ENCODE data around the gene SLC38A5. TPM values are rescaled to one million over a fixed set of nuclear protein-coding genes. Genes with fewer than 3 reads are reported as not detected.

Gene SLC38A5
- total RNA-seq, 1 donor from 2014 or later = 2.2 TPM

DNA sequence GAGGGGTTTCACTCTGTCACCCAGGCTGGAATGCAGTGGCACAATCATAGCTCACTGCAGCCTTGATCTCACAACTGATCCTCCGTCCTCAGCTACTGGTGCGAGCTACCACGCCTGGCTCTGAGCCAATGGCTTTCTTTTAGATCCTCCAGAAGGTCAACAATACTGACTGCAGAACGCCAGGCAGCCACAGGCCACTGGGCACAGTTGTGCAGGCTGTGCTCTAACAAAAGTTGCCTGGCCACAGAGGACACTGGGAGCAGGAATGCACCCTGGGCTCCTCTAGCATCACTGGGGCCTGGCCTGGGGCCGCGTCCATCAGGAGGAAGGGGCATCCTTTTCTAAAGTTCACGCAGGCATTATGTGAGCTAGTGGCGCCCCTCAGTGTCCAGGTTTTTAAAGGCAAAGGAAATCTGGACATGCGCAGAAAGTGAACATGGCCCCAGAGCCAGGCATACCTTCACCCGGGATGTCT is 23.9 kb upstream of the SLC38A5 start:
- DNase-seq (ENCODE audit: low spot score) = no peak

DNA sequence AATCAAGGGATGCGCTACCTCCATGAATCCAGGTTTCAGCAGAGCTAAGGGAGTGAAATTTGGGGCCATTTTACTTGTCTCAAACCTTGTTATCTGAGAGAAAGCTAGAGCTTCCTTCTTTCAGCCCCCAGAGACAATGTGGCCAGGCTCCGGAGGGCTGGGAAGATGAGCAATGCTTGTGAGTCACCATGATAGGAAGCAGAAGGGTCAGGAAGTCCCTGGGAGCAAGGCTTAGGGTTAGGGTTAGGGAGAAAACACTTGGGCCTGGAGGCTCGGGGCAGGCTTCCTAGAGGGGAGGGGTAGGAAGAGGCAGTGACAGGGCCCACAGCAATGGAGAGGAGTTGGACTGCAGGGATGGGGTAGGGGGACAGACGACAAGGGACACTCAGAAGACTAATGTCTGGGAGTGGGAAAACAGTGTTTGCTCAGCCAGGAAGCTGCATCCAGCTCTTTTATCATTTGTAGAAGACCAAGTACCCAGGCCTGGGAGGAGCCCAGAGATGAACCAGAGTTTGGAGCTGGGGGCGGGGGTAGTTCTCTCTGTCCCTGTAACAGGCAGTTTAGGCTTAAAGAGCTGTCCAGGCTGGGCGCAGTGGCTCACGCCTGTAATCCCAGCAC is 22.3 kb upstream of the SLC38A5 start:
- intact Hi-C loops (cut with DNase I) = no loop called here
- DNase-seq (ENCODE audit: low spot score) = no peak

More for the DNA sequence above, 23.9 kb upstream of the SLC38A5 start:
- intact Hi-C loops (cut with DNase I) = no loop called here

DNA sequence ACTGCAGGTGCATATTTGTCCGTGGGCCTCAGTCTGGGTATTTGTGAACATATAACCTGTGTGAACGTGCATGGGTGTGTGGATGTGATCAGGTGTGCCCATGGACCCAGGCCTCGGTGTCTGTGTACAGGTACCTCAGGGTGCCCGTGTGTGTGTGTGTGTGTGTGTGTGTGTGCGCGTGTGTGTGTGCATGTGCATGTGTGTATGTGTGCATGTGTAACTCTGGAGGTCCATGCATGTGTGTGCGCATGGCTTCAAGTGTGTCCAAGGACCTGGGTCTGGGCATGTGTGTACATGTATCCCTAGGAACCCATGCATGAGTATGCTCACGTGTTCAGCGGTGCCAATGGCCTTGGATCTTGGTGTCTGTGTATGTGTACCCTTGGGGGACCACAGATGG is 21.7 kb upstream of the SLC38A5 start:
- intact Hi-C loops (cut with DNase I) = no loop called here
- DNase-seq (ENCODE audit: low spot score) = no peak

DNA sequence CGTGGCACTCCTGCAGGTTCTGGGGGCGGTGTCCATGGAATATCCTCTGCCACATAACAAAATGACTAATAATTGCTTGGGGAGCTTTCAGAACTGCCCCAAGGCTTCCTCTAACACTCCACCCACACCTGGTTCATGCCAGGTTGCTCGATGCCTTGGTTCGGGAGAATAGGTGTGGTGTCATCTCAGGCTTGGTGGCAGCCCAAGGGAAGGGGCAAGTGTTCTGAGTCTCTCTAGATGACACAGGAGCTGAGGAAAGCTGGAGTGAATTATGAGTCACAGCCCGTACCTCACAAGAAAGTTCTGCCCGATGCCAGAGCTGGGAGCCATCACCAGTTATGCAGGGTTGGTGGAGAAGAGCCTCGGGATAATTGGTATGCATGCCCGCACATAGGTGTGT is 20.6 kb upstream of the SLC38A5 start:
- DNase-seq (ENCODE audit: low spot score) = no peak

DNA sequence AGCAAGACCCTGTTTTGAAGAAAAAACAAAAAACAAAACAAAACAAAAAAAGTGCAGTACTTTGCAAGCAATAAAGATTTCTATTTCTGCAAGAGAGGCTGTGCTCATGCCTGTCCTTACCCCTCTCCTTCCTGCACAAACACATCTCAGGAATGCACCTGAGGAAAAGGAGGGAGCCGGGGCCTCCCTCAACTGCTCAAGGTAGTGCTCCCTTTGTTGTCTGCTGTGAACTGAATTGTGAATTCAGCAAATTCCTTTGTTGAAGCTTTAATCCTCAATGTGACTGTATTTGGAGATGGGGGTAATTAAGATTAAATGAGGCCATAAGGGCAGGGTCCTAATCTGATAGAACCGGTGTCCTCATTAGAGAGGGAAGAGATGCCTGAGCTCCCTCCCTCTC is 19.8 kb upstream of the SLC38A5 start:
- no peak for DNase-seq (ENCODE audit: low spot score)
- intact Hi-C loops (cut with DNase I) = no loop called here

More for the DNA sequence above, 20.6 kb upstream of the SLC38A5 start:
- intact Hi-C loops (cut with DNase I) = no loop called here

DNA sequence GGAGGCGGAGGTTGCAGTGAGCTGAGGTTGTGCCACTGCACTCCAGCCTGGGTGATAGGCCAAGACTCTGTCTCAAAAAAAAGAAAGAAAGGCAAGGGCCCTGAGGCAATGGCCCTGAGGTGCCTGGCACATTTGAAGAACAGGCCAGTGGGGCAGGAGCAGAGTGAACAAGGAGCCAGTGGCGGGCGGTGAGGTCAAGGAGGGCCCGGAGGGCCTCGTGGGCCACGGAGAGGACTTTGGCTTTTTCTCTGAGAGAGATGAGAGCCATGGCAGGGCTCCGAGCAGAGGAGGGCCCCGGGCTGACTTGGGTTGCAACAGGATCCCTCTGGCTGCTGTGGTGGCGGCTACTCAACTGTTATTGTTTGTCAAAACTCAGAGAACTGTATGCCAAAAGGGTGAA is 19.2 kb upstream of the SLC38A5 start:
- intact Hi-C loops (cut with DNase I) = no loop called here
- DNase-seq (ENCODE audit: low spot score) = no peak

DNA sequence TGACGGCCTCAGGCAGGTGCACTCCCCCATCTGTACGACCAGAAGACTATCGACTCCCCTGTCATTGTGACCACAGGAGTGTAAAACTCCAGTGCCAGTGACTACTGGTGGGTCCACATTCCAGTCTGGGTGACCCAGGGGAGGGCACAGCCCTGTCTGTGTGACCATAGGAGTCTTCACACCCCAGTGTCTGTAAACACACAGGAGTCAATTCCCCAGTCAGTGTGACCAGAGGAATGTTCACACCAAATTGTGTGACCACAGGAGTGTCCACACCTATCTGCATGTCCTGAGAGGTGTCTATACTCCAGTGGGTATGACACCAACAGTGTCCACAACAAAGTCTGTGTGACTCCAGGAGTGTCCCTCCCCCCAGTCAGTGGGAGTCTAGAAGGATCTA is 18.0 kb upstream of the SLC38A5 start:
- intact Hi-C loops (cut with DNase I) = no loop called here
- DNase-seq (ENCODE audit: low spot score) = no peak

DNA sequence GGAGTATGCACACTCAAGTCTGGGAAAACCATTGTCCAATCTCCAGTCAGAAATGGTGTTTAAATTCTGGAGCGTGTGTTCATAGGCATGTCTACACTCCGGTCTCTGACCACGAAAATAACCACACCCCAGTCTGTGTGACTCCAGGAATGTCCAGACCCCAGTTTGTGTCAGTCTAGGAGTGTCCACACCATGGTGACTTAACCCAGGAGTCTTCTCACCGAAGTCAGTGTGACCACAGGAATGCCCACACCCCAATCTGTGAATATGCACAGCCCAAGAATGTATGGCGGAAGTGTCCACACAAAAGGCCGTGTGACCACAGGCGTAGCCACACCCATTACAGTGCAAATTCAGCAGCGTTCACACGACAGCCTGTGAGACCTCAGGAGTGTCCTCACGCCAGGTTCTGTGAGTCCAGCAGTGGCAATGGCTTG is 17.3 kb upstream of the SLC38A5 start:
- DNase-seq (ENCODE audit: low spot score) = no peak
- intact Hi-C loops (cut with DNase I) = no loop called here

DNA sequence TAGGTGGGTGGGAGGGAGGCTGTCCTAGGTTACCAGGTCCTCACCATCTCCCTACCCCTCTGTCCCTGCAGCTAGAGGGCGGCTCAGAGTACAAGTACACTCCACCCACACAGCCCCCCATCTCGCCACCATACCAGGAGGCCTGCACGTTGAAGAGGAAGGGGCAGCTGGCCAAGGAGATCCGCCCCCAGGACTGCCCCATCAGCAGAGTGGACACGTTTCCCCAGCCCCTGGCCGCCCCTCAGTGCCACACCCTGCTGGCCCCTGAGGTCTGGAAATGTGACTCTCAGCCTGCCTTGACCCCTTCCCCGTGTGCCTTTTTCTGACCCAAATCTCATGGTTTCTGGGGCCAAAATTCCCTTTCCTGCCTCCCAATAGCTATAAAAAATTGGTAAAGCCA is 12.5 kb upstream of the SLC38A5 start:
- DNase-seq (ENCODE audit: low spot score) = no peak
- intact Hi-C loops (cut with DNase I) = no loop called here

DNA sequence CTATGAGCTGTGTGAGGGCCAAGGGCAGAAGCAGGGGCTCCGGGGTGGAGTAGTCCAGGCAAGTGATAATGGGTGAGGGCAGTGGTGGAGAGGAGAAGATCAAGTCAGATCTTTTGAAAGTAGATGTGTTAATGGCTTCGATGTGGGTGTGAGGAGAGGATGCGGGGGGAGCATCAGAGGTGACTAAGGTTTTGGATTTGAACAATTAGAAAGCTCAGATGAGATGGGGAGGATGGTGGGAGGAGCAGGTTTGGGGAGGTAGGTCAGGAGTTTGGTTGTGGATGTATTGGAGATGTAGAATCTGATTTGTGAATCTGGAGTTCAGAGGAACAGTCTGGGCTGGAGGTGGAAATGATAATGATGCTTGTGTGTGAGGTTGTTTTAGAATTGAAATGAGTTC is 10.5 kb upstream of the SLC38A5 start:
- DNase-seq (ENCODE audit: low spot score) = no peak
- intact Hi-C loops (cut with DNase I) = no loop called here

DNA sequence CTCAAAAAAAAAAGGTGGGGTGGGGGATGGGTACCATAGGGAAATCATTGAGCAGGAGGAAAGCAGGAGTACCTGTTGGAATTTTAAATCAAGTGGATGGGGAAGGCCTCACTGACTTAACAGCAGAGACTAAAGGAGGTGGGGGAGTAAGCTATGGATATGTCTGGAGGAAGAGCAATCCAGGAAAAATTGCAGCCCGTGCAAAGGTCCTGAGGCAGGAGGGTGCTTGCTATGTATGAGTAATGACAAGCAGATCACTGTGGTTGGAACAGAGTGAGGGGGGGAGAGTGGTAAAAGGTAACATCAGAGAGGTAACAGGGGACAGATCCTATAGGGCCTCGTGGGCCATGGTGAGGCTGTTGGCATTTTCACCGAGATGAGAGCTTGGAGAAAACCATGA is 10.1 kb upstream of the SLC38A5 start:
- intact Hi-C loops (cut with DNase I) = no loop called here

DNA sequence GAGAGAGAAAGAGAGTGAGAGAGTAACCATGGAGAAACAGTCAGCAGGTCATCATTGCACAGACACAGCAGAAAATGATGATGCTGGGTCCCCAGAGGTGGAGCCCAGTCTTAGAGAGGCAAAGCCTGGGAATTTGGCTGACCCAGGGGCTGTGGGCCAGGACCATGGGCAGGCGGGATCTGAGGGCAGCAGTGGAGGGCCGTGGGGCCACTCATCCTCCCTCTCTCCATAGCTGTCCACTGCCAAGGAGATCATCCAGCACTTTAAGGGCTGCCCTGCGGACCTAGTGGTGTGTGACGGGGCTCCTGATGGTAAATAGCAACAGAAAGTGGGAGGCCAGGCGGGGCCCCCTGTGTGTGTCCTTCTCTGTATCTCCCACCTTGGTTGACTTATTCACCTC is 8.7 kb upstream of the SLC38A5 start:
- intact Hi-C loops (cut with DNase I) = loop anchor here (10.0 kb wide), 2 partner anchors 394 to 644 kb away; partner anchors contain the start of gene ZNF81
- DNase-seq (ENCODE audit: low spot score) = no peak

More for the DNA sequence above, 10.1 kb upstream of the SLC38A5 start:
- no peak for DNase-seq (ENCODE audit: low spot score)

DNA sequence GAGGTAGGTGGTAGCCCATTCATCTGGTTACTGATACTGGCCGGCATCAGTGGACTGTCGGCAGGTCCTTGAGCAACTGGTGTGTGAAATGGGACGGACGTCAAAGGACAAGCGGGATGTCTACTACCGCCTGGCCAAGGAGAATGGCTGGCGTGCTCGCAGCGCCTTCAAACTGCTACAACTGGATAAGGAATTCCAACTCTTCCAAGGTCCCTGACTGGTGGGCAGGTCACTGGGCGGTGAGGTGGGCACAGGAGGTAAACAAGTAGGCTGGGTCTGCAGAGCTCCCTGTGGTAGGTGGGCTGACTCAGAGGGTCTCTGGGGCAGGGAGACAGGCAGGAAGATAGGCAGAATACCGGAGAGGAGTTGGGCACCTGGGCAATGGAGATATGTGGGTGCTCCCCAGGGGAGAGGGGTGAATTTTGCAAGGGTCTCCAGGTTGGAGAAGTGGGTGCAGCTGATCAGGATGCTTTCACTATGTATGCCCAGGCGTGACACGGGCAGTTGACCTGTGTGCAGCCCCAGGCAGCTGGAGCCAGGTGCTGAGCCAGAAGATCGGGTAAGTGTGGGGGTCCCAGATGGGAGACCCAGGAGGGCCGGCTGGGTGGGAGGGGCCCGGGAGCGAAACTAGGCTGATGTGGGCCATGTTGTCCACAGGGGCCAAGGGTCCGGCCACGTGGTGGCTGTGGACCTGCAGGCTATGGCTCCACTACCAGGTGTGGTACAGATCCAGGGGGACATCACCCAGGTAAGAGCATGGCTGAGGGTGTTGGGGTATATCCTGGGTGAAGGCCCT is 8.1 kb upstream of the SLC38A5 start:
- intact Hi-C loops (cut with DNase I) = loop anchor here (10.0 kb wide), 2 partner anchors 393 to 643 kb away; partner anchors contain the start of gene ZNF81
- no peak for DNase-seq (ENCODE audit: low spot score)

DNA sequence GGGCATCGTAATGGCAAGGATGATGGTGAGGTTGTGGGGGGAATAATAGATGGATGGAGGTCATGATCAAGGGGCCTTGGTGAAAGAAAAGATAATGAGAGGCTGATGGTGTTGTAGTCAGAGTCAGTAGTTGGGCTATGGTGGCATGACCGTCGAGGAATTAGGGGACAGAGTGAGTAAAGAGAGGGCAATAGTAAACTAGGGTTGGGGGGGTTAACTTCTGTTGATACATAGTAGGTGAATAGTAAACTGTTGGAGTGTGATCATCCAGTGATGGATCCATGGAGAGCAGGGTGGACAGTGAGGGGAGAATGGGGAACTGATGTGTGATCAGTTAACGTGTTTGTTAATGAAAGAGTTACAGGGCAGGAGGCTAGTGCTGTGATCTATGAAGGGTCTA is 6.9 kb upstream of the SLC38A5 start:
- intact Hi-C loops (cut with DNase I) = loop anchor here (10.0 kb wide), 2 partner anchors 392 to 642 kb away; partner anchors contain the start of gene ZNF81
- no peak for DNase-seq (ENCODE audit: low spot score)

DNA sequence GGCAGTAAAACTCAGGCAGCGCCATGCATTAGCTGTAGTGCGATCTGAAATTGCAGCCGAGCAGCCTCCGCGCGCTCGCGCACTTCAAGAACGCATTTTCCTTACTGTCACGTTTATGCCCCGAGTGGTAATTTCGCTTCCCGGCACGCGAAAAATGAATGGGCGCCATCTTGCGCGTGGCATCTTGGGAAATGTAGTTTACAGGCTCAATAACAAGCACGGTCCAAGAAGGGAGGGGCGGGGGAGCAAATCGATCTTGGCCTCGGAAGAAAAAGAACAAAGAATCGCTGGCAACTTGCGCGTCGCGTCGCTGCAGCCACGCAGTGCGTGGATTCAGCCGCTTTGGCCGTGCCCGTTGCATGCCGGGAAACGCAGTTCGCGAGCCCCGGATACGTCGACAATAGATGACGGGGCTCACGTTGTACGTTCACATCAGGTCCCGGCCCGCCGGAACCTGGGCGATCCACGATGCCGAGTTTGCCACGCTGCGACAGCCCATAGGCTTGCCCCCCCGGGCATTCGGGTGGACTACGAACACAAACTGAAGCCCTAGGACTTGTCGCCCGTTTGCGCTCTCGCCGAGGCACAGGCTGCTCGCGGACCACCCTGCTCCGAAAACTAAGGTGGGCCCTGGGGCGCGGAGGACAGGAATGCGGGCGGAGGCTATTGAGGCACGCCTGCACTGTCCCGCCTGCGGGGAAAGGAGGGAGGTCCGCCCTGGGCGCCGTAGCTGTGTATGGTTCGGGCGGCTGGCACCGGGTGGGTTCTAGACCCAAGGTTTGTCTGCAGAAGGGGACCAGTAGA is 5.9 kb upstream of the SLC38A5 start, which contains the start of gene FTSJ1:
FTSJ1 (plus strand) TSS at position 426 of the 804 bp plus-strand sequence. CDS start 1,849 bp downstream, outside the sequence.
- DNase-seq (ENCODE audit: low spot score) = peak; percentile 90
- intact Hi-C loops (cut with DNase I) = loop anchor here (10.0 kb wide), 2 partner anchors 391 to 641 kb away; partner anchors contain the start of gene ZNF81

DNA sequence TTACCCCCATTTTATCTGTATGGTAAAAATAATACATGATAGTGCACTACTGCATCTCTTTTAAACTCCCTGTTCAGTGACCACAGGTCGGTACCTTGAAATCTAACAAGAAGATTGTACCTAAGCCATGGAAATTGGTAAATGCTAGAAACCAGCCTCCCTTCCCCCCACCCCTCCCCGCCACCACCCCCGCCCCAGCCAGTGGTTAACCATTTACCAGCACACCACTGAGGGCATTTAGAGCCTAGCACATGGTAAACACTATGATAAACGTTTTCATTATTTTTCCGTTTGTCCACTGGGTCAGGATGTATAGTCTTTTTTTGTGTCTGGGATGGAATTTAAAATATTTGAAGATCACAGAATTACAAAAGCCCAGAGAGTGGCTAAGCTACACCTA is 5.2 kb upstream of the SLC38A5 start:
- intact Hi-C loops (cut with DNase I) = loop anchor here (10.0 kb wide), 2 partner anchors 390 to 640 kb away; partner anchors contain the start of gene ZNF81
- DNase-seq (ENCODE audit: low spot score) = no peak

DNA sequence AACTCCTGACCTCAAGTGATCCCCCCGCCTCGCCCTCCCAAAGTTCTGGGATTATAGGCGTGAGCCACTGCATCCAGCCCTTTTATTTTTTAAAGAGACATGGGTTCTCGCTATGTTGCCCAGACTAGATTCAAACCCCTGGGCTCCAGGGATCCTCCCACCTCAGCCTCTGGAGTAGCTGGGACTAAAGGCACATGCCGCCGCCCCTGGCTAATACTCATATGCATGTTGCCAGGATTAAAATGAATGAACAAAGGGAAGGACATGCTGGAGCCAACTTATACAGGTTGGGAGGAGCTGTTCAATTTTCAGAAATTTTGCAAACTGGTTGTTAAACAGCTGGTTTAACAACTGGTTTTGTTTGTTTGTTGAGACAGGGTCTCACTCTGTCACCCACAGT is 4.5 kb upstream of the SLC38A5 start:
- DNase-seq (ENCODE audit: low spot score) = no peak
- intact Hi-C loops (cut with DNase I) = loop anchor here (10.0 kb wide), 2 partner anchors 390 to 640 kb away; partner anchors contain the start of gene ZNF81

DNA sequence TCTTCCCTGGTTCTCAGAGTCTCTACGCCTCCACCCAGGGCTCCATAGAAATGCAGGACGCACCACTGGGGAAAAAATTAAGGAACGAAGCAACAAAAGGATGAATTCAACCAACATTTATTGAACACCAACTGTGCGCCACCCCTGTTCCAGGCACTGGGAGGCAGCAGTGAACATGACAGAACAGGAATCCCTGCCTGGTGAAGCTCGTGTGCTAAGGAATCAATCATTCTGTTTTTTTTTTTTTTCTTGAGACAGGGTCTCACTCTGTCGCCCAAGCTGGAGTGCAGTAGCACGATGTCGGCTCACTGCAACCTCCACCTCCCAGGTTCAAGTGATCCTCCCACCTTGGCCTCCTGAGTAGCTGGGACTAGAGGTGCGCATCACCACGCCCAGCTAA is 4.1 kb upstream of the SLC38A5 start:
- intact Hi-C loops (cut with DNase I) = loop anchor here (10.0 kb wide), 2 partner anchors 389 to 639 kb away; partner anchors contain the start of gene ZNF81

DNA sequence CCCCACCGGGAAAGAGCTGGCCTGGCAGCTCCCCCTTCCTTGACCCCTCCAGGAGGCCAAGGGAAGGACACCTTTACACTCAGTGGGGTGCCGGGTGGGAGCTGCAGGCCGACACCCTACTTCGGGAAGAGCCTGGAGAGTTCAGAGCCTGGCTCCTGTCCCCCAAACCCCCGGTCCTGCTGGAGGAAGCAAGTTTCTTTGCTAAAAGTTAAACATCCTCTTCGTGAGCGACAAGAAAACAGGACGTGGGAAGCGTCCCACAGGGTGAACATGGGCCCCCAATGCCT is 3.6 kb upstream of the SLC38A5 start:
- DNase-seq (ENCODE audit: low spot score) = no peak
- intact Hi-C loops (cut with DNase I) = loop anchor here (10.0 kb wide), 2 partner anchors 389 to 639 kb away; partner anchors contain the start of gene ZNF81

More for the DNA sequence above, 4.1 kb upstream of the SLC38A5 start:
- no peak for DNase-seq (ENCODE audit: low spot score)
